HEK293 (cell line): ENCODE data around the gene MAPRE2.
A peak's percentile ranks its signal among the peaks of the same experiment; 100 is the strongest.
"Not testable (repeated sequence)": the region's sequence is repeated elsewhere in the genome, so short reads cannot be mapped to it uniquely, and the experiment has no call there.

Source experiments
- CTCF ChIA-PET: fragments of 350-600 bp; formaldehyde crosslinking; extraction: SDS; loops from one replicate; lab custom pipeline; 2021; ENCODE audit warnings: antibody characterized with exemption; lab: Yijun Ruan, JAX
- POLR2A ChIA-PET: fragments of 300-600 bp; formaldehyde crosslinking; extraction: SDS; loops from one replicate; lab custom pipeline; 2020; ENCODE audit warnings: antibody characterized with exemption, inconsistent platforms; lab: Yijun Ruan, JAX
- H3K27ac ChIP-seq: fragments of 200-500 bp; sonication (Bioruptor generic); 2 replicates; pipeline ENCODE4 v1.5.1; 2014; ENCODE audit warnings: low read depth, low read length, control low read depth, inconsistent platforms; ENCODE audit errors: extremely low read depth
- H3K36me3 ChIP-seq, 2 experiments: fragments of 200-500 bp in 1 of 2; sonication (Bioruptor generic) in 1 of 2; 1 replicate in 1 of 2; 2 replicates in 1 of 2; pipeline ENCODE4 v1.5.1; 2014 to 2017; ENCODE audit warnings: inconsistent platforms in 2 of 2, low read length in 2 of 2; ENCODE audit not compliant: control insufficient read depth in 2 of 2, insufficient read depth in 1 of 2
- H3K4me1 ChIP-seq: fragments of 200-500 bp; sonication (Bioruptor generic); 2 replicates; pipeline ENCODE4 v1.5.1; 2014; ENCODE audit warnings: mild to moderate bottlenecking, low read length, inconsistent platforms; ENCODE audit not compliant: control insufficient read depth, insufficient read depth
- H3K4me3 ChIP-seq: 2 replicates; pipeline ENCODE4 v1.5.1; 2011; ENCODE audit warnings: low read depth, mild to moderate bottlenecking, control low read depth, low read length, moderate library complexity
- H3K9me3 ChIP-seq: fragments of 200-500 bp; sonication (Bioruptor generic); 2 replicates; pipeline ENCODE4 v1.5.1; 2014; ENCODE audit warnings: low read depth, low read length, inconsistent platforms; ENCODE audit not compliant: control insufficient read depth, insufficient read depth
- AEBP2 ChIP-seq: fragments of 450-650 bp; formaldehyde crosslinking; IDR thresholded peaks from 2 replicates; pipeline ENCODE4 v1.5.1; 2016; ENCODE audit warnings: missing biosample characterization, missing genetic modification characterization, borderline replicate concordance
- GFI1B ChIP-seq: fragments of 450-650 bp; formaldehyde crosslinking; IDR thresholded peaks from 2 replicates; pipeline ENCODE4 v1.5.1; 2016; ENCODE audit warnings: missing biosample characterization, missing genetic modification characterization
- GLI2 ChIP-seq: fragments of 450-650 bp; formaldehyde crosslinking; IDR thresholded peaks from 2 replicates; pipeline ENCODE4; 2017; ENCODE audit warnings: missing biosample characterization, missing genetic modification characterization, low read depth, borderline replicate concordance
- KLF7 ChIP-seq: fragments of 450-650 bp; formaldehyde crosslinking; IDR thresholded peaks from 2 replicates; pipeline ENCODE4 v1.5.1; 2016; ENCODE audit warnings: missing biosample characterization, missing genetic modification characterization, borderline replicate concordance
- RBAK ChIP-seq: fragments of 450-650 bp; formaldehyde crosslinking; IDR thresholded peaks from 2 replicates; pipeline ENCODE4 v1.5.1; 2016; ENCODE audit warnings: missing biosample characterization, missing genetic modification characterization
- SETDB1 ChIP-seq: IDR thresholded peaks from one replicate; pipeline ENCODE4 v1.6.1; 2017; ENCODE audit warnings: mild to moderate bottlenecking, low read length, moderate library complexity, mixed read lengths; ENCODE audit not compliant: insufficient read length
- ZBTB17 ChIP-seq: fragments of 450-650 bp; formaldehyde crosslinking; IDR thresholded peaks from 2 replicates; pipeline ENCODE4 v1.5.1; 2016; ENCODE audit warnings: missing biosample characterization, missing genetic modification characterization
- ZBTB26 ChIP-seq: fragments of 450-650 bp; formaldehyde crosslinking; optimal IDR thresholded peaks from 2 replicates; pipeline ENCODE3; 2016; ENCODE audit warnings: missing biosample characterization, mild to moderate bottlenecking, missing genetic modification characterization
- ZBTB48 ChIP-seq: fragments of 450-650 bp; formaldehyde crosslinking; IDR thresholded peaks from 2 replicates; pipeline ENCODE4 v1.5.1; 2016; ENCODE audit warnings: missing biosample characterization, missing genetic modification characterization
- ZFP3 ChIP-seq: fragments of 450-650 bp; formaldehyde crosslinking; IDR thresholded peaks from 2 replicates; pipeline ENCODE4 v1.5.1; 2016; ENCODE audit warnings: low read depth, missing biosample characterization, missing genetic modification characterization
- ZNF114 ChIP-seq: fragments of 450-650 bp; formaldehyde crosslinking; IDR thresholded peaks from 2 replicates; pipeline ENCODE4 v1.5.0; 2017; ENCODE audit warnings: missing biosample characterization, missing genetic modification characterization
- ZNF146 ChIP-seq: fragments of 450-650 bp; formaldehyde crosslinking; IDR thresholded peaks from 2 replicates; pipeline ENCODE4 v1.5.1; 2016; ENCODE audit warnings: missing biosample characterization, missing genetic modification characterization
- ZNF19 ChIP-seq: fragments of 450-650 bp; formaldehyde crosslinking; IDR thresholded peaks from 2 replicates; pipeline ENCODE4; 2016; ENCODE audit warnings: missing biosample characterization, missing genetic modification characterization, low read depth
- ZNF202 ChIP-seq: fragments of 450-650 bp; formaldehyde crosslinking; IDR thresholded peaks from 2 replicates; pipeline ENCODE4 v1.5.1; 2016; ENCODE audit warnings: missing biosample characterization, missing genetic modification characterization, borderline replicate concordance
- ZNF221 ChIP-seq: fragments of 450-650 bp; formaldehyde crosslinking; IDR thresholded peaks from 2 replicates; pipeline ENCODE4 v1.5.1; 2017; ENCODE audit warnings: missing biosample characterization, missing genetic modification characterization, borderline replicate concordance
- ZNF23 ChIP-seq: fragments of 450-650 bp; formaldehyde crosslinking; IDR thresholded peaks from 2 replicates; pipeline ENCODE4 v1.5.1; 2016; ENCODE audit warnings: missing biosample characterization, missing genetic modification characterization, borderline replicate concordance
- ZNF433 ChIP-seq: fragments of 450-650 bp; formaldehyde crosslinking; IDR thresholded peaks from 2 replicates; pipeline ENCODE4 v1.5.1; 2016; ENCODE audit warnings: missing biosample characterization, missing genetic modification characterization, low read depth
- ZNF521 ChIP-seq: fragments of 450-650 bp; formaldehyde crosslinking; IDR thresholded peaks from 2 replicates; pipeline ENCODE4 v1.5.1; 2017; ENCODE audit warnings: missing biosample characterization, mild to moderate bottlenecking, missing genetic modification characterization
- ZNF571 ChIP-seq: fragments of 450-650 bp; formaldehyde crosslinking; IDR thresholded peaks from 2 replicates; pipeline ENCODE4 v1.5.0; 2017; ENCODE audit warnings: missing biosample characterization, missing genetic modification characterization
- ZNF585B ChIP-seq: fragments of 450-650 bp; formaldehyde crosslinking; IDR thresholded peaks from 2 replicates; pipeline ENCODE4 v1.5.1; 2016; ENCODE audit warnings: missing biosample characterization, missing genetic modification characterization
- ZNF610 ChIP-seq: fragments of 450-650 bp; formaldehyde crosslinking; IDR thresholded peaks from 2 replicates; pipeline ENCODE4 v1.5.1; 2016; ENCODE audit warnings: missing biosample characterization, missing genetic modification characterization, borderline replicate concordance
- ZNF623 ChIP-seq: fragments of 450-650 bp; formaldehyde crosslinking; IDR thresholded peaks from 2 replicates; pipeline ENCODE4 v1.5.1; 2016; ENCODE audit warnings: missing biosample characterization, missing genetic modification characterization
- TF ChIP-seq, protein P1 (sequence below): fragments of 450-650 bp; formaldehyde crosslinking; IDR thresholded peaks from 2 replicates; pipeline ENCODE4 v1.5.1; 2016; ENCODE audit warnings: missing biosample characterization, missing genetic modification characterization
- TF ChIP-seq, protein P2 (sequence below): fragments of 450-650 bp; formaldehyde crosslinking; IDR thresholded peaks from 2 replicates; pipeline ENCODE4 v1.5.1; 2016; ENCODE audit warnings: missing biosample characterization, missing genetic modification characterization

Gene MAPRE2

GRCh38 chr18:35107216-35107615 lies 66.0 kb downstream of the MAPRE2 start:
- TF ChIP-seq ZBTB48: no peak
- TF ChIP-seq ZNF521 (tag by site-specific recombination): no peak
- TF ChIP-seq RBAK: no peak
- no peak for TF ChIP-seq SETDB1
- TF ChIP-seq, protein P1, sequence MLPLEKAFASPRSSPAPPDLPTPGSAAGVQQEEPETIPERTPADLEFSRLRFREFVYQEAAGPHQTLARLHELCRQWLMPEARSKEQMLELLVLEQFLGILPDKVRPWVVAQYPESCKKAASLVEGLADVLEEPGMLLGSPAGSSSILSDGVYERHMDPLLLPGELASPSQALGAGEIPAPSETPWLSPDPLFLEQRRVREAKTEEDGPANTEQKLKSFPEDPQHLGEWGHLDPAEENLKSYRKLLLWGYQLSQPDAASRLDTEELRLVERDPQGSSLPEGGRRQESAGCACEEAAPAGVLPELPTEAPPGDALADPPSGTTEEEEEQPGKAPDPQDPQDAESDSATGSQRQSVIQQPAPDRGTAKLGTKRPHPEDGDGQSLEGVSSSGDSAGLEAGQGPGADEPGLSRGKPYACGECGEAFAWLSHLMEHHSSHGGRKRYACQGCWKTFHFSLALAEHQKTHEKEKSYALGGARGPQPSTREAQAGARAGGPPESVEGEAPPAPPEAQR (tag by site-specific recombination): no peak
- TF ChIP-seq ZNF146 (tag by site-specific recombination): no peak
- TF ChIP-seq GFI1B (tag by site-specific recombination): no peak
- TF ChIP-seq ZBTB26 (tag by site-specific recombination): no peak
- no peak for TF ChIP-seq ZNF114
- no peak for TF ChIP-seq ZNF202
- TF ChIP-seq ZNF23 (tag by site-specific recombination): no peak
- H3K36me3 ChIP-seq: peaks cover 0 to 3% of the 10 kb centered on the region in 2 experiments; a peak in 1 of 3 replicates
- H3K4me1 ChIP-seq: no peaks in the 10 kb centered on the region
- no peak overlapping the region for H3K4me3 ChIP-seq
- H3K27ac ChIP-seq: no peak overlapping the region
- CTCF ChIA-PET: interaction anchor here (1.2 kb wide), 1 partner anchor 13 kb away, joined by 3 read pairs; no protein-coding TSS in a partner anchor
- H3K9me3 ChIP-seq: no peaks in the 10 kb centered on the region
- POLR2A ChIA-PET: interaction anchor here (1.1 kb wide), 1 partner anchor 14 kb away, joined by 3 read pairs; no protein-coding TSS in a partner anchor

GRCh38 chr18:35108088-35108487 lies 66.9 kb downstream of the MAPRE2 start:
- H3K4me3 ChIP-seq, POLR2A ChIA-PET, H3K36me3 ChIP-seq, H3K9me3 ChIP-seq, CTCF ChIA-PET, H3K4me1 ChIP-seq, H3K27ac ChIP-seq: not testable (repeated sequence)
- 0 out of 2 replicates have a peak, but pooled peaks have one; percentile 19 for TF ChIP-seq ZNF146 (tag by site-specific recombination)

DNA sequence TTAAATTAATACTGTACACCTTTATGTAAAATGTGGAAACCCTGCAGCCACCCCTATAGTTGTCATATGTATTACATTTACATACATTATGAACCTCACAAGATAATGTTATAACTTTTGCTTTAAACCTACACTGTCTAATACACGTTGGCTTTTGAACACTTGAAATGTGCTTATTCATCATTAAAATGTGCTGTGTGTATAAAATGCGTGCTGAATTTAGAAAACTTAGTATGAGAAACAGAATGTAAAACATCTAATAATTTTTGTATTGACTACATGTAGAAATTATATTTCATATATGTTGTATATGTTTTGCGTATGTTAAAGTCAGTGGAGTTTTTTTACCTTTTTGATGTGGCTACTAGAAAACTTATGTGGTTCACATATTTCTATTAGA lies 68.8 kb downstream of the MAPRE2 start:
- no peak overlapping the region for H3K27ac ChIP-seq
- CTCF ChIA-PET: no interaction called here
- no peaks in the 10 kb centered on the region for H3K9me3 ChIP-seq
- POLR2A ChIA-PET: no interaction called here
- H3K4me1 ChIP-seq: no peaks in the 10 kb centered on the region
- TF ChIP-seq, protein P2, sequence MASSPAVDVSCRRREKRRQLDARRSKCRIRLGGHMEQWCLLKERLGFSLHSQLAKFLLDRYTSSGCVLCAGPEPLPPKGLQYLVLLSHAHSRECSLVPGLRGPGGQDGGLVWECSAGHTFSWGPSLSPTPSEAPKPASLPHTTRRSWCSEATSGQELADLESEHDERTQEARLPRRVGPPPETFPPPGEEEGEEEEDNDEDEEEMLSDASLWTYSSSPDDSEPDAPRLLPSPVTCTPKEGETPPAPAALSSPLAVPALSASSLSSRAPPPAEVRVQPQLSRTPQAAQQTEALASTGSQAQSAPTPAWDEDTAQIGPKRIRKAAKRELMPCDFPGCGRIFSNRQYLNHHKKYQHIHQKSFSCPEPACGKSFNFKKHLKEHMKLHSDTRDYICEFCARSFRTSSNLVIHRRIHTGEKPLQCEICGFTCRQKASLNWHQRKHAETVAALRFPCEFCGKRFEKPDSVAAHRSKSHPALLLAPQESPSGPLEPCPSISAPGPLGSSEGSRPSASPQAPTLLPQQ (tag by site-specific recombination): no peak
- TF ChIP-seq ZNF623 (tag by site-specific recombination) (no peak), KLF7 (tag by site-specific recombination) (no peak), ZBTB17 (tag by site-specific recombination) (no peak), AEBP2 (tag by site-specific recombination) (no peak), ZNF571 (tag by site-specific recombination) (no peak), GLI2 (no peak), ZNF585B (tag by site-specific recombination) (no peak), ZFP3 (tag by site-specific recombination) (no peak), ZNF19 (tag by site-specific recombination) (no peak), ZNF610 (tag by site-specific recombination) (no peak), ZNF433 (tag by site-specific recombination) (no peak), ZNF221 (no peak)
- no peak overlapping the region for H3K4me3 ChIP-seq
- H3K36me3 ChIP-seq: no peaks in the 10 kb centered on the region
